IMR-90 (cell line): Measurements from ENCODE around the gene DGKQ. TPM values are rescaled to one million over a fixed set of nuclear protein-coding genes. Genes with fewer than 3 reads are reported as not detected.

Source experiments
- ATAC-seq: fragments of 200-7000 bp; cut with Tn5 transposase; 2 replicates; pipeline ENCODE4 v1.9.1; 2020; ENCODE audit warnings: low read depth, mild to moderate bottlenecking, moderate library complexity
- BruUV-seq: library from RNA; stranded (reverse); fragments of 400-500 nt; replicated peaks from 2 replicates; lab custom pipeline; 2021; lab: Mats Ljungman, UMichigan
- CTCF ChIA-PET: fragments of 300-600 bp; formaldehyde crosslinking; extraction: SDS; loops from one replicate; lab custom pipeline; 2021; ENCODE audit warnings: antibody characterized with exemption; lab: Yijun Ruan, JAX
- POLR2A ChIA-PET: fragments of 300-600 bp; sonication (Branson Sonifier 250); formaldehyde crosslinking; loops from one replicate; lab custom pipeline; 2022; ENCODE audit warnings: antibody characterized with exemption; ENCODE audit not compliant: unreplicated experiment; lab: Charles Lee
- DNase-seq: peaks from one replicate; pipeline ENCODE4 v3.0.0; 2013
- H2AFZ ChIP-seq: replicated peaks from 2 replicates; pipeline ENCODE3; 2013; ENCODE audit warnings: low read length, mild to moderate bottlenecking; ENCODE audit not compliant: poor library complexity
- H2AK5ac ChIP-seq: 2 replicates; pipeline ENCODE4 v1.6.1; 2013; ENCODE audit warnings: low read depth, low read length, inconsistent platforms
- H2AK9ac ChIP-seq: replicated peaks from 2 replicates; pipeline ENCODE3; 2013; ENCODE audit warnings: mild to moderate bottlenecking, low read depth, low read length, moderate library complexity; ENCODE audit not compliant: poor library complexity
- H2BK120ac ChIP-seq: 2 replicates; pipeline ENCODE4 v1.6.1; 2013; ENCODE audit warnings: low read depth, low read length, inconsistent platforms
- H2BK15ac ChIP-seq: 3 replicates; pipeline ENCODE4 v1.6.1; 2013; ENCODE audit warnings: low read depth, low read length, inconsistent platforms
- H2BK20ac ChIP-seq: 2 replicates; pipeline ENCODE4 v1.6.1; 2013; ENCODE audit warnings: low read depth, mild to moderate bottlenecking, inconsistent platforms, low read length, moderate library complexity
- H2BK5ac ChIP-seq: 2 replicates; pipeline ENCODE4 v1.6.1; 2013; ENCODE audit warnings: mild to moderate bottlenecking, low read depth, low read length, inconsistent platforms; ENCODE audit not compliant: poor library complexity, severe bottlenecking
- H3K14ac ChIP-seq: replicated peaks from 2 replicates; pipeline ENCODE4 v1.6.1; 2013; ENCODE audit warnings: low read depth, low read length, inconsistent platforms
- H3K18ac ChIP-seq: 2 replicates; pipeline ENCODE4 v1.6.1; 2013; ENCODE audit warnings: low read depth, low read length, control low read depth
- H3K23ac ChIP-seq: 2 replicates; pipeline ENCODE4 v1.6.1; 2013; ENCODE audit warnings: low read depth, low read length, inconsistent platforms
- H3K27ac ChIP-seq: 2 replicates; pipeline ENCODE4 v1.5.1; 2013; ENCODE audit warnings: mild to moderate bottlenecking, control low read depth, low read length; ENCODE audit not compliant: insufficient read depth
- H3K27me3 ChIP-seq: 2 replicates; pipeline ENCODE4 v1.6.1; 2013; ENCODE audit warnings: low read length; ENCODE audit not compliant: control insufficient read depth, insufficient read depth
- H3K36me3 ChIP-seq: 2 replicates; pipeline ENCODE4 v1.6.1; 2013; ENCODE audit warnings: low read length, mixed read lengths; ENCODE audit not compliant: control insufficient read depth, insufficient read depth
- H3K4ac ChIP-seq: 2 replicates; pipeline ENCODE4 v1.6.1; 2013; ENCODE audit warnings: low read depth, low read length, inconsistent platforms
- H3K4me1 ChIP-seq: 2 replicates; pipeline ENCODE4 v1.6.1; 2013; ENCODE audit warnings: low read length, mixed read lengths; ENCODE audit not compliant: control insufficient read depth, insufficient read depth
- H3K4me2 ChIP-seq: 2 replicates; pipeline ENCODE4 v1.6.1; 2013; ENCODE audit warnings: low read depth, mild to moderate bottlenecking, control low read depth, low read length, moderate library complexity
- H3K4me3 ChIP-seq: 2 replicates; pipeline ENCODE4 v1.5.1; 2013; ENCODE audit warnings: low read depth, mild to moderate bottlenecking, control low read depth, low read length, moderate library complexity; ENCODE audit not compliant: insufficient read depth
- H3K56ac ChIP-seq: 2 replicates; pipeline ENCODE4 v1.6.1; 2013; ENCODE audit warnings: low read length, inconsistent platforms; ENCODE audit not compliant: insufficient read depth; ENCODE audit errors: extremely low read depth
- H3K79me1 ChIP-seq, 2 experiments: 2 replicates each; pipeline ENCODE4 v1.6.1; 2013; ENCODE audit warnings: low read length in 2 of 2, inconsistent platforms in 1 of 2, low read depth in 1 of 2
- H3K9ac ChIP-seq: 2 replicates; pipeline ENCODE4 v1.6.1; 2013; ENCODE audit warnings: low read depth, low read length, control low read depth
- H3K9me1 ChIP-seq: 2 replicates; pipeline ENCODE4 v1.6.1; 2013; ENCODE audit warnings: low read length, inconsistent platforms; ENCODE audit not compliant: insufficient read depth
- H3K9me3 ChIP-seq: 2 replicates; pipeline ENCODE4 v1.6.1; 2013; ENCODE audit warnings: low read length; ENCODE audit not compliant: control insufficient read depth, insufficient read depth
- H4K20me1 ChIP-seq: 2 replicates; pipeline ENCODE4 v1.6.1; 2013; ENCODE audit warnings: low read length, inconsistent platforms; ENCODE audit not compliant: insufficient read depth
- H4K5ac ChIP-seq: 2 replicates; pipeline ENCODE4 v1.6.1; 2013; ENCODE audit warnings: mild to moderate bottlenecking, low read depth, low read length, control low read depth
- H4K8ac ChIP-seq, 2 experiments: 2 replicates each; pipeline ENCODE4 v1.6.1; 2013; ENCODE audit warnings: low read depth in 2 of 2, low read length in 2 of 2, control low read depth in 1 of 2, inconsistent platforms in 1 of 2
- H4K91ac ChIP-seq: 2 replicates; pipeline ENCODE4 v1.6.1; 2013; ENCODE audit warnings: low read depth, low read length, inconsistent platforms; ENCODE audit not compliant: insufficient read depth
- CEBPB ChIP-seq: IDR thresholded peaks from 2 replicates; pipeline ENCODE4 v1.6.1; 2012; ENCODE audit warnings: low read depth, low read length, improper control_type of control experiment
- CTCF ChIP-seq: conservative IDR thresholded peaks from 2 replicates; pipeline ENCODE4 v1.5.1; 2012; ENCODE audit warnings: mild to moderate bottlenecking, low read depth, low read length, improper control_type of control experiment
- FOS ChIP-seq: fragments of 150-350 bp; IDR thresholded peaks from 2 replicates; pipeline ENCODE4 v1.6.1; 2016; ENCODE audit warnings: low read depth, low read length
- MAFK ChIP-seq: IDR thresholded peaks from 2 replicates; pipeline ENCODE4 v1.6.1; 2012; ENCODE audit warnings: low read depth, low read length, improper control_type of control experiment
- MAZ ChIP-seq: IDR thresholded peaks from 2 replicates; pipeline ENCODE4 v1.6.1; 2012; ENCODE audit warnings: low read depth, mild to moderate bottlenecking, low read length, improper control_type of control experiment, moderate library complexity, borderline replicate concordance
- MXI1 ChIP-seq: IDR thresholded peaks from 2 replicates; pipeline ENCODE4 v1.6.1; 2012; ENCODE audit warnings: low read depth, mild to moderate bottlenecking, low read length, moderate library complexity, borderline replicate concordance
- POLR2A ChIP-seq: IDR thresholded peaks from 2 replicates; pipeline ENCODE4 v1.6.1; 2012; ENCODE audit warnings: mild to moderate bottlenecking, low read depth, low read length
- RAD21 ChIP-seq: IDR thresholded peaks from 2 replicates; pipeline ENCODE4 v1.6.1; 2012; ENCODE audit warnings: low read length, improper control_type of control experiment
- RCOR1 ChIP-seq: IDR thresholded peaks from 2 replicates; pipeline ENCODE4 v1.6.1; 2012; ENCODE audit warnings: mild to moderate bottlenecking, low read length, improper control_type of control experiment; ENCODE audit not compliant: insufficient replicate concordance
- RFX5 ChIP-seq: IDR thresholded peaks from 2 replicates; pipeline ENCODE4 v1.8.0; 2012; ENCODE audit warnings: low read depth, mild to moderate bottlenecking, low read length, moderate library complexity
- WGBS, 2 experiments: methylation state at CpG; one replicate each; pipeline versions ENCODE4 v1.1.5 to v1.1.7; 2013; ENCODE audit warnings: missing lambda C conversion rate in 2 of 2; ENCODE audit not compliant: insufficient read length in 1 of 2; ENCODE audit errors: extremely low coverage in 2 of 2; 5-methylcytosine and 5-hydroxymethylcytosine counted together
- dilution Hi-C: fragments of 300-500 bp; cut with HindIII; formaldehyde crosslinking; loops from one replicate; pipeline ENCODE4 v1.14.3; 2018; ENCODE audit warnings: low sequenced_read_pairs; ENCODE audit not compliant: unreplicated experiment
- in situ Hi-C: fragments of 300-500 bp; cut with MboI; formaldehyde crosslinking; loops from 3 replicates; pipeline ENCODE4 v1.14.3; 2019; ENCODE audit warnings: low sequenced_read_pairs, inconsistent platforms, mixed read lengths
- intact Hi-C: fragments of 100-400 bp; cut with micrococcal nuclease; formaldehyde crosslinking; loops from 2 replicates; pipeline ENCODE4 v1.10.0; 2022
- polyA plus RNA-seq, 3 experiments: library from polyadenylated mRNA; depleted of rRNA; stranded (reverse); fragments of >200 nt; gene quantifications; 2 replicates each; pipeline ENCODE4 v1.2.3, GENCODE V29; 2012; ENCODE audit warnings: low replicate concordance in 1 of 3
- total RNA-seq: library from RNA; depleted of rRNA; stranded (reverse); fragments of >200 nt; gene quantifications from 2 replicates; pipeline ENCODE4 v1.2.3, GENCODE V29; 2012
- TF ChIP-seq, protein P1 (sequence below): fragments of 150-350 bp; IDR thresholded peaks from 2 replicates; pipeline ENCODE4 v1.6.1; 2016; ENCODE audit warnings: low read depth, mild to moderate bottlenecking, low read length, moderate library complexity, borderline replicate concordance

Gene DGKQ
- total and polyA plus RNA-seq, 2 of the 4 experiments (the other 2 are of a cell fraction), result 4.3 to 15.6 TPM

DNA sequence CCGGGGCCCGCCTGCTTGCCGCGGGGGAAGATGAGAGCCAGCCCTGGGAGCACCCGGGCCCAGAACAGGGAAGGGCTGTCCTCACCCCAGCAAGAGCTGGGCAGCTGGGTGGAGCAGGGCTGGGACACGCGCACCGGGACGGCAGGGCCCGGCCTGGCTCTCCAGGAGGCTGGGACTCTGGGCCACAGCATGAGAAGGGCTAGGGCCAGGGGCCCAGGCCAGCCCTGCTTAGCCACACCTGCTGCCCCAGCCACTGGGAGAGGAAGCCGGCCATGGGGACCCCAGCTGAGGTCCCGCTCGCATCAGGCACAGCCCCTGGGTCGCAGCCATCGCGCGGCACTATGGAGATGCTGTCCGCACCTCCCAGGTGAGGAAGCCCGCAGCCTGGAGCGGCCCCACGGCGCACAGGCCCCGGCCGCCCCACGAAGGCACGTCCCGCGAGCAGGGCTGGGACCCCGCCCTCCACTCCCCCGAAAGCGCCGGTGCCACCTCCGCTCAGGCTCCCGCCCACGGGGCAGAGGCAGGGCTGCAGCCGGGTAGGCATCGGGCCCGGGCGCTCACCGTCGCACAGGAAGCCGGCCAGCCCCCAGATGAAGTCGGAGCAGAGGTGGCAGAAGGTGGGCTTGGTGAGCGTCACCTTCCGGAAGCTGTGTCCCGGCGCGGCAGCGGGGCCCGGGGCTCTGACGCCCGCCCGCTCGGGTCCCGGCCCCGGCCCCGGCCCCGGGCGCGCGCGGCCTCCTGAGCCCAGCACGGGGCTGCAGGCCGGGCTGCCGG lies 531 bp downstream of the DGKQ start:
- ATAC-seq (peak; percentile 65), DNase-seq (no peak)
- Histone ChIP-seq H2AK9ac (peak overlapping the region; percentile 95), H3K56ac (no peak overlapping the region), H4K20me1 (peaks cover 32% of the 10 kb centered on the region), H3K4me1 (peaks cover 4% of the 10 kb centered on the region; the same call in 1 of the 2 replicates), H2BK20ac (no peak overlapping the region), H3K9me1 (no peaks in the 10 kb centered on the region; the same call in 1 of the 2 replicates), H2AK5ac (peak overlapping the region; percentile 39; the same call in 1 of the 2 replicates), H2BK15ac (no peak overlapping the region), H4K5ac (no peak overlapping the region), H2BK5ac (no peak overlapping the region), H4K8ac (peak overlapping the region in 1 of 2 experiments; percentile 65; a peak in 1 of 4 replicates), H3K9ac (peak overlapping the region; percentile 48), H3K4me3 (peak overlapping the region; percentile 87), H4K91ac (no peak overlapping the region), H3K36me3 (peaks cover 3% of the 10 kb centered on the region; the same call in 1 of the 2 replicates), H3K4ac (peak overlapping the region; percentile 61), H2AFZ (peak overlapping the region; percentile 91), H3K79me1 (peaks cover 13 to 24% of the 10 kb centered on the region in 2 experiments; a peak in 3 of 4 replicates), H3K4me2 (peak overlapping the region; percentile 84), H3K14ac (no peak overlapping the region; the same call in 1 of the 2 replicates), H2BK120ac (no peak overlapping the region), H3K23ac (0 out of 2 replicates have a peak overlapping the region, but pooled peaks have one; percentile 24), H3K27me3 (no peaks in the 10 kb centered on the region), H3K27ac (no peak overlapping the region; the same call in 1 of the 2 replicates), H3K9me3 (no peaks in the 10 kb centered on the region), H3K18ac (no peak overlapping the region)
- dilution Hi-C loops (no loop called here), in situ Hi-C loops (no loop called here), intact Hi-C loops (no loop called here)
- ChIA-PET CTCF (no interaction called here), POLR2A (no interaction called here)
- TF ChIP-seq RFX5 (no peak), CEBPB (no peak), MAZ (no peak), CTCF (no peak), MXI1 (no peak), POLR2A (no peak), FOS (no peak), RAD21 (no peak), RCOR1 (no peak), MAFK (no peak)
- TF ChIP-seq, protein P1, sequence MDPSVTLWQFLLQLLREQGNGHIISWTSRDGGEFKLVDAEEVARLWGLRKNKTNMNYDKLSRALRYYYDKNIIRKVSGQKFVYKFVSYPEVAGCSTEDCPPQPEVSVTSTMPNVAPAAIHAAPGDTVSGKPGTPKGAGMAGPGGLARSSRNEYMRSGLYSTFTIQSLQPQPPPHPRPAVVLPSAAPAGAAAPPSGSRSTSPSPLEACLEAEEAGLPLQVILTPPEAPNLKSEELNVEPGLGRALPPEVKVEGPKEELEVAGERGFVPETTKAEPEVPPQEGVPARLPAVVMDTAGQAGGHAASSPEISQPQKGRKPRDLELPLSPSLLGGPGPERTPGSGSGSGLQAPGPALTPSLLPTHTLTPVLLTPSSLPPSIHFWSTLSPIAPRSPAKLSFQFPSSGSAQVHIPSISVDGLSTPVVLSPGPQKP, result no peak
- BruUV-seq, result no TSS peak
- WGBS, 2 experiments, result 1% methylated on average over 26 of the region's 65 CpGs; no CpG with 5 or more reads in 1 of the 2 experiments
